Daoy (cell line): Measurements from ENCODE around the gene BACE1. TPM values are rescaled to one million over a fixed set of nuclear protein-coding genes. Genes with fewer than 3 reads are reported as not detected.

Experiments used
- DNase-seq: peaks from one replicate; pipeline ENCODE4 v3.0.0-alpha.2; 2015; ENCODE audit warnings: low read depth
- total RNA-seq: library from RNA; depleted of rRNA; stranded (reverse); fragments of >200 nt; shearing (Covaris generic); gene quantifications from 2 replicates; pipeline ENCODE4 v1.2.3, GENCODE V29; 2014

BACE1 gene
- total RNA-seq, 1 experiment from 2014 or later: 14.8 TPM

GRCh38 chr11:117309310-117309709 is 6.7 kb downstream of the BACE1 start:
- no peak for DNase-seq

GRCh38 chr11:117305145-117305544 is 10.9 kb downstream of the BACE1 start:
- DNase-seq: no peak

GRCh38 chr11:117303646-117304315 is 12.3 kb downstream of the BACE1 start:
- no peak for DNase-seq

- DNase-seq: no peak
These were observed 13.0 kb downstream of the BACE1 start for GRCh38 chr11:117303101-117303500.

- no peak for DNase-seq
These were observed 13.8 kb downstream of the BACE1 start for GRCh38 chr11:117302228-117302627.

GRCh38 chr11:117300773-117301172 is 15.3 kb downstream of the BACE1 start:
- DNase-seq: no peak

- DNase-seq: no peak
These were observed 15.8 kb downstream of the BACE1 start for GRCh38 chr11:117300283-117300663.

- DNase-seq: no peak
These were observed 16.4 kb downstream of the BACE1 start for GRCh38 chr11:117299351-117300282.

GRCh38 chr11:117298195-117298594 is 17.9 kb downstream of the BACE1 start:
- DNase-seq: no peak

- no peak for DNase-seq
These were observed 19.2 kb downstream of the BACE1 start for GRCh38 chr11:117296881-117297280.

GRCh38 chr11:117295438-117296137 is 20.5 kb downstream of the BACE1 start:
- DNase-seq: no peak

GRCh38 chr11:117292616-117293015 is 23.4 kb downstream of the BACE1 start:
- DNase-seq: no peak

- DNase-seq: no peak
These were observed 25.2 kb downstream of the BACE1 start, which contains the start of gene BACE1-AS for GRCh38 chr11:117290809-117291396. BACE1-AS (plus strand) TSS chr11:117291346.

GRCh38 chr11:117289795-117290194 is 26.3 kb downstream of the BACE1 start:
- DNase-seq: no peak

- DNase-seq: no peak
These were observed 28.4 kb downstream of the BACE1 start for GRCh38 chr11:117287668-117288067.

- no peak for DNase-seq
These were observed 29.5 kb downstream of the BACE1 start for GRCh38 chr11:117286588-117286987.

- no peak for DNase-seq
These were observed 32.0 kb downstream of the BACE1 start for GRCh38 chr11:117284053-117284452.

GRCh38 chr11:117282956-117283355 is 33.1 kb downstream of the BACE1 start:
- DNase-seq: no peak

GRCh38 chr11:117281869-117282268 is 34.2 kb downstream of the BACE1 start:
- no peak for DNase-seq

GRCh38 chr11:117281159-117281558 is 34.9 kb downstream of the BACE1 start:
- DNase-seq: peak; percentile 89

GRCh38 chr11:117279711-117280376 is 36.2 kb downstream of the BACE1 start:
- DNase-seq: no peak
